B cell (primary cell): ENCODE results near the gene SATB2. TPM values are rescaled to one million over a fixed set of nuclear protein-coding genes. Genes with fewer than 3 reads are reported as not detected.

ENCODE experiments used
- ATAC-seq: fragments of 200-7000 bp; cut with Tn5 transposase; one replicate; pipeline ENCODE4 v1.10.0; 2021; ENCODE audit warnings: low read depth, mild to moderate bottlenecking, moderate number of reproducible peaks, moderate library complexity
- CTCF ChIA-PET: fragments of 350-600 bp; sonication (Branson Sonifier 250); formaldehyde crosslinking; loops from one replicate; lab custom pipeline; 2021; ENCODE audit warnings: antibody characterized with exemption, inconsistent platforms; lab: Charles Lee
- POLR2A ChIA-PET: fragments of 350-600 bp; sonication (Branson Sonifier 250); formaldehyde crosslinking; loops from one replicate; lab custom pipeline; 2021; ENCODE audit warnings: antibody characterized with exemption; lab: Charles Lee
- DNase-seq: peaks from one replicate; pipeline ENCODE4 v3.0.0; 2013
- H2AFZ ChIP-seq: 2 replicates; pipeline ENCODE4 v1.6.1; 2012; ENCODE audit warnings: mild to moderate bottlenecking, low read depth, low read length; ENCODE audit not compliant: insufficient read depth, poor library complexity, severe bottlenecking
- H3K27ac ChIP-seq, 2 donors: 1 replicate in 1 of 2; 2 replicates in 1 of 2; pipeline ENCODE4 v1.5.1; 2012 to 2013; ENCODE audit warnings: low read length in 2 of 2, mild to moderate bottlenecking in 2 of 2, moderate library complexity in 1 of 2
- H3K27me3 ChIP-seq, 4 experiments: fragments of 200-600 bp in 1 of 4; sonication (generic) in 1 of 4; replicated peaks in 1 of 4; 1 replicate in 2 of 4; 2 replicates in 2 of 4; pipeline versions ENCODE4 v1.6.1 to v1.7.0; 2013 to 2016; ENCODE audit warnings: low read length in 3 of 4, mild to moderate bottlenecking in 2 of 4, mixed read lengths in 1 of 4, moderate library complexity in 1 of 4; ENCODE audit not compliant: insufficient read depth in 4 of 4, control insufficient read depth in 3 of 4; ENCODE audit errors: control extremely low read depth in 1 of 4
- H3K36me3 ChIP-seq, 2 experiments: replicated peaks in 1 of 2; 1 replicate in 1 of 2; 2 replicates in 1 of 2; pipeline versions ENCODE4 v1.6.1 to v1.7.1; 2013; ENCODE audit warnings: low read length in 1 of 2; ENCODE audit not compliant: insufficient read depth in 2 of 2, control insufficient read depth in 1 of 2; ENCODE audit errors: control extremely low read depth in 1 of 2, extremely low read depth in 1 of 2
- H3K4me1 ChIP-seq, 2 donors: fragments of 200-600 bp in 1 of 2; sonication (generic) in 1 of 2; 1 replicate in 1 of 2; 2 replicates in 1 of 2; pipeline versions ENCODE4 v1.5.1 to v1.6.1; 2013 to 2017; ENCODE audit warnings: low read length in 2 of 2; ENCODE audit not compliant: control insufficient read depth in 2 of 2, insufficient read depth in 2 of 2
- H3K4me2 ChIP-seq: replicated peaks from 2 replicates; pipeline ENCODE3; 2012; ENCODE audit warnings: mild to moderate bottlenecking, low read depth, low read length; ENCODE audit not compliant: poor library complexity, severe bottlenecking
- H3K4me3 ChIP-seq, 5 experiments: fragments of 200-600 bp in 1 of 5; sonication (generic) in 1 of 5; 1 replicate in 3 of 5; 2 replicates in 2 of 5; pipeline versions ENCODE4 v1.5.1 to v1.7.0; 2011 to 2016; ENCODE audit warnings: low read length in 4 of 5, mild to moderate bottlenecking in 4 of 5, low read depth in 2 of 5, control low read depth in 1 of 5, moderate library complexity in 1 of 5; ENCODE audit not compliant: insufficient read depth in 1 of 5; ENCODE audit errors: control extremely low read depth in 1 of 5, extremely low read depth in 1 of 5
- H3K79me2 ChIP-seq: fragments of 200-600 bp; sonication (generic); one replicate; pipeline ENCODE4 v1.6.0; 2016; ENCODE audit warnings: low read length; ENCODE audit not compliant: control insufficient read depth, insufficient read depth
- H3K9ac ChIP-seq: fragments of 200-600 bp; sonication (generic); 2 replicates; pipeline ENCODE4 v1.6.1; 2017; ENCODE audit warnings: mild to moderate bottlenecking, low read length, moderate library complexity
- H3K9me3 ChIP-seq, 3 donors: one replicate each; pipeline versions ENCODE4 v1.6.1 to v1.7.1; 2013; ENCODE audit warnings: low read length in 2 of 3; ENCODE audit not compliant: control insufficient read depth in 2 of 3, insufficient read depth in 1 of 3; ENCODE audit errors: control extremely low read depth in 1 of 3
- H4K20me1 ChIP-seq: 2 replicates; pipeline ENCODE4 v1.6.0; 2012; ENCODE audit warnings: mild to moderate bottlenecking, low read length; ENCODE audit not compliant: insufficient read depth, control insufficient read depth, poor library complexity, severe bottlenecking
- H3K27ac Mint-ChIP-seq: one replicate; pipeline ENCODE4 v1.8.0; 2021; ENCODE audit warnings: mixed read lengths
- H3K27me3 Mint-ChIP-seq: one replicate; pipeline ENCODE4 v1.8.0; 2021; ENCODE audit warnings: mixed read lengths
- H3K4me1 Mint-ChIP-seq: one replicate; pipeline ENCODE4 v1.8.0; 2021; ENCODE audit warnings: mixed read lengths
- H3K4me3 Mint-ChIP-seq: one replicate; pipeline ENCODE4 v1.8.0; 2021; ENCODE audit warnings: mixed read lengths
- H3K9me3 Mint-ChIP-seq: one replicate; pipeline ENCODE4 v1.8.0; 2022; ENCODE audit warnings: mixed read lengths; ENCODE audit not compliant: insufficient read depth
- EZH2 ChIP-seq: IDR thresholded peaks from 2 replicates; pipeline ENCODE4 v1.6.1; 2012; ENCODE audit warnings: borderline replicate concordance, low read depth, mild to moderate bottlenecking, moderate library complexity, low read length; ENCODE audit not compliant: insufficient read depth, poor library complexity, severe bottlenecking
- WGBS: methylation state at CpG from one replicate; pipeline ENCODE4 v1.1.5; 2013; ENCODE audit warnings: missing lambda C conversion rate; ENCODE audit not compliant: insufficient coverage; 5-methylcytosine and 5-hydroxymethylcytosine counted together
- intact Hi-C: fragments of 100-400 bp; cut with micrococcal nuclease; formaldehyde crosslinking; loops from one replicate; pipeline ENCODE4 v1.10.0; 2022
- polyA plus RNA-seq: library from polyadenylated mRNA; depleted of rRNA; stranded (reverse); fragments of >200 nt; gene quantifications from 2 replicates; pipeline ENCODE4 v1.2.3, GENCODE V29; 2012
- total RNA-seq, 2 donors: library from RNA; stranded (reverse); fragments of 120-200 nt in 1 of 2; gene quantifications; 1 replicate in 1 of 2; 2 replicates in 1 of 2; pipeline versions ENCODE4 v1.2.3 to v1.2.4, GENCODE V29; 2013 to 2022
- TF ChIP-seq, protein P1 (sequence below): fragments of 200-600 bp; IDR thresholded peaks from one replicate; pipeline ENCODE4 v1.8.0; 2022; ENCODE audit warnings: antibody characterized with exemption, mild to moderate bottlenecking

Gene SATB2
- total and polyA plus RNA-seq, 2 donors (not counting 1 experiment from before 2014, with no cell fraction given), result 0.13 to 0.49 TPM

DNA sequence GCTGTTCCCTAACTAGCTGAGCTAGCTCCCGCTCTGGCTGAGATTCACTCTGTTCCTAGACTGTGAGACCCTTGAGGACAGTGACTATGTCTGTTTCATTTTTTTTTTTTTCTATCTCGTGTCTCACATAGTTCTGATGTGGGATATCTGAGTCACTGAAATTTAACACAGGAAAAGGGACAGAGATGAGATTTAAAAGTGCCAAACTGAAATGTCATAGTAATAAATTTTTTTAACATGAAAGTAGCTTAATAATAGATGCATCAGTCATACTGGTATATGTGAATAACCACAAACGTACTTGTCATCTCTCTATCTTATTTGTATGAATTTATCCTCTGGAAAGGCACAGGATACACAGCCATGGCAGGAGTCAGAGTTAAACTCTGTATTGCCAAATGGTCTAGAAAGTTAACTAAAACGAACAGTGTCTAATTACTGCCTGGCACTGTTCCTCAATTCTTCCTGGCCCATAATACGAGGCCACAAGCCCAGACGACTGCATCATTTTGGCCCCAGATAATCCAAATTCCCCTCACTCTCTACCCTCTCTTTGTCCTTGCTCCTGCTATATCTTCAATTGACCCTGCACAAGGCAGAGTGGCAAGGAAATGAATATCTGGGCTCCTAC lies 87.5 kb downstream of the SATB2 start:
- no peak overlapping the region for H3K9ac ChIP-seq
- no peaks in the 10 kb centered on the region for H4K20me1 ChIP-seq
- Mint-ChIP-seq H3K4me1 (no peaks in the 10 kb centered on the region), H3K27ac (no peak overlapping the region), H3K9me3 (no peaks in the 10 kb centered on the region), H3K27me3 (peaks cover 3% of the 10 kb centered on the region), H3K4me3 (no peak overlapping the region)
- H3K27ac ChIP-seq, result no peak overlapping the region
- ATAC-seq, result no peak
- no peaks in the 10 kb centered on the region for H3K36me3 ChIP-seq
- intact Hi-C loops, result no loop called here
- no peak for DNase-seq
- H3K9me3 ChIP-seq, result no peaks in the 10 kb centered on the region
- ChIA-PET CTCF (no interaction called here), POLR2A (no interaction called here)
- H3K4me3 ChIP-seq, result no peak overlapping the region
- H3K27me3 ChIP-seq, result no peaks in the 10 kb centered on the region
- H3K79me2 ChIP-seq, result no peaks in the 10 kb centered on the region
- no peak for TF ChIP-seq EZH2
- TF ChIP-seq, protein P1, sequence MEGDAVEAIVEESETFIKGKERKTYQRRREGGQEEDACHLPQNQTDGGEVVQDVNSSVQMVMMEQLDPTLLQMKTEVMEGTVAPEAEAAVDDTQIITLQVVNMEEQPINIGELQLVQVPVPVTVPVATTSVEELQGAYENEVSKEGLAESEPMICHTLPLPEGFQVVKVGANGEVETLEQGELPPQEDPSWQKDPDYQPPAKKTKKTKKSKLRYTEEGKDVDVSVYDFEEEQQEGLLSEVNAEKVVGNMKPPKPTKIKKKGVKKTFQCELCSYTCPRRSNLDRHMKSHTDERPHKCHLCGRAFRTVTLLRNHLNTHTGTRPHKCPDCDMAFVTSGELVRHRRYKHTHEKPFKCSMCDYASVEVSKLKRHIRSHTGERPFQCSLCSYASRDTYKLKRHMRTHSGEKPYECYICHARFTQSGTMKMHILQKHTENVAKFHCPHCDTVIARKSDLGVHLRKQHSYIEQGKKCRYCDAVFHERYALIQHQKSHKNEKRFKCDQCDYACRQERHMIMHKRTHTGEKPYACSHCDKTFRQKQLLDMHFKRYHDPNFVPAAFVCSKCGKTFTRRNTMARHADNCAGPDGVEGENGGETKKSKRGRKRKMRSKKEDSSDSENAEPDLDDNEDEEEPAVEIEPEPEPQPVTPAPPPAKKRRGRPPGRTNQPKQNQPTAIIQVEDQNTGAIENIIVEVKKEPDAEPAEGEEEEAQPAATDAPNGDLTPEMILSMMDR, result no peak
- 87% methylated on average over 4 of the region's 6 CpGs for WGBS
- no peaks in the 10 kb centered on the region for H3K4me1 ChIP-seq
- H3K4me2 ChIP-seq, result no peak overlapping the region
- H2AFZ ChIP-seq, result no peak overlapping the region

DNA sequence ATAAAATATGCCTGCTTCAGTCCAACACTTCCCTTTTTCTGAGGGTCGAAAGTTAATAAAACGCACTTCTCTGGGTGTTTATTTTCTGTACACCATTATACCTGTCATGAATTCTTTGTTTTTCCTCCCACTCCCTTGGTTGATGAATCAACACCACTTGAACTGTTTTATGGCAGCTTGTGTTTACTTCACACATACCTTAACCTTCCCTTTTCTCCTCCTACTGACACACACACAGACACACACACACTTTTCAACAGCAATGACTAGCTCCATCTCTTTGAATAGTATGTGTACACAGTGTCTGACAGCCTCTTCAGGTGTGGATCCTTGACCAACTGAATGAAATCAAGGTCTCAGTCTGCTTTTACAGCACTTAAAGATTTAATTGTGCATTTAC lies 91.3 kb downstream of the SATB2 start:
- DNase-seq (no peak), ATAC-seq (no peak)
- Histone ChIP-seq H4K20me1 (no peaks in the 10 kb centered on the region), H3K4me2 (no peak overlapping the region), H3K27me3 (no peaks in the 10 kb centered on the region), H3K9ac (no peak overlapping the region), H3K9me3 (no peaks in the 10 kb centered on the region), H3K4me1 (no peaks in the 10 kb centered on the region), H2AFZ (no peak overlapping the region), H3K4me3 (no peak overlapping the region), H3K36me3 (no peaks in the 10 kb centered on the region), H3K27ac (no peak overlapping the region), H3K79me2 (no peaks in the 10 kb centered on the region)
- no peak overlapping the region for H3K4me3 Mint-ChIP-seq
- CTCF ChIA-PET, result no interaction called here
- no peaks in the 10 kb centered on the region for H3K4me1 Mint-ChIP-seq
- no CpG with 5 or more reads among the region's 2 CpGs for WGBS
- peaks cover 7% of the 10 kb centered on the region for H3K27me3 Mint-ChIP-seq
- TF ChIP-seq EZH2, result no peak
- TF ChIP-seq, protein P1, result no peak
- H3K27ac Mint-ChIP-seq, result no peak overlapping the region
- POLR2A ChIA-PET, result no interaction called here
- intact Hi-C loops, result no loop called here
- no peaks in the 10 kb centered on the region for H3K9me3 Mint-ChIP-seq
